Embryonic facial prominence (tissue), 1 donor: ENCODE results near the gene WLS.
"Not testable (repeated sequence)": the region's sequence is repeated elsewhere in the genome, so short reads cannot be mapped to it uniquely, and the experiment has no call there.

Experiments used
- DNase-seq: peaks from one replicate; pipeline ENCODE4 v3.0.0-alpha.2; 2016; ENCODE audit errors: extremely low spot score

The WLS gene

GRCh38 chr1:68167211-68167610, 65.1 kb downstream of the WLS start:
- DNase-seq: no peak

DNA sequence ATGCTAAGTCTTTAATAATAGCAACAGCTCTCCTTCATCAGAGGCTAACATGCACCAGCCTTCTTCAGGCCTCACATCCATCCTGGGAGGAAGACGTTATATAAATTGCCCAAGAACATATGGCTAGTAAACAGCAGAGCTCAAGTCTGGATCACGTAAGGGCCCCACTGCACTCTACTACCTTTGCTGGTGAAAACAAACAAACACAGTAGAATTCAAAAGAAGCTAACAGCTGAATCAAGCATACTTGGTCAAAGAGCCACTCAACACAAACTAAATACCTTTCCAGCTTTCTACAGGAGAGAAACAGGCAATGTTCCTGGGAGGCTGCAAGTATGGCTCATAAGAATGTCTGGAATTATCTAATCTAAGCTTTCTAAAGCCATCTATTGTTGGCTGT, 66.0 kb downstream of the WLS start:
- DNase-seq: no peak

DNA sequence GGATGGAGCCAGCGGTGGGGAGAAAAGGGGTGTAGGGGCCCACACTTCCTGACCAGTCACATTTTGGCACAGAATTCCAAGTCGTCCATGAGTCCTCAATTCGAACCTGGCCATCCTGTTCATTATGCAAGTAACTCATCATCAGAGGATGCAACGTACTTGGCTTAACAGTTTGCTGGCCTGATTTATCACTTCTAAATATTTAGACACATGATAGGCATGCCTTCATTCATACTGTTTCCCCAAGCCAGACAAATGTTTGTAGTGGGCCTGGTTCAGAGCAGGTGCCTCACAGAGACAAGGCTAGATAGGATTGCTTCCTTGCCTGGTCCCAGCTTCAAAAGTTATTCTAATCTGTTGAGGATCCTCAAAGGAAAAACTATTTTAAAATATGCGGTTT, 66.7 kb downstream of the WLS start:
- no peak for DNase-seq

- DNase-seq: no peak
Observed at GRCh38 chr1:68164918-68165317, 67.4 kb downstream of the WLS start.

GRCh38 chr1:68163220-68163619, 69.1 kb downstream of the WLS start:
- DNase-seq: no peak

GRCh38 chr1:68162761-68163160, 69.6 kb downstream of the WLS start:
- no peak for DNase-seq

GRCh38 chr1:68161672-68162071, 70.7 kb downstream of the WLS start:
- not testable (repeated sequence) for DNase-seq

- not testable (repeated sequence) for DNase-seq
Observed at GRCh38 chr1:68160935-68161334, 71.4 kb downstream of the WLS start.

DNA sequence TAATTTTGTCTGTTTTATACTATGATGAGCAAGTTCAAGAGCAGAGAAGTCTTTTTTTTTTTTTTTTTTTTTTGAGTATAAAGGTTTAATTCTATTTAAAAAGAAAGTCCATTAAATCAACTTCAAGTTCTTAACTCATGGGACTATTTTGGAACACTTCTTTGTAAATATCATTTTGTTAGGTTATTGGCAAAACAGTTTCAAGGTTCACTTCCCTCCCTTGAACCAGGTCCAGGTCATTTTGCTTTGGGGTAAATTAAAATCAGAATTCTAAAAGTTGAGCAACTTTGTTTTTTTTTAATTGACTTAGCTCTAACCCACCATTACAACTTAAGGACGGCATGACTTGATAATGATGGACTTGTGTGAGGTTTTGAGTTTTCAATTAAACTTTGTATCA, 72.3 kb downstream of the WLS start:
- DNase-seq: no peak

GRCh38 chr1:68158837-68159236, 73.5 kb downstream of the WLS start:
- no peak for DNase-seq

GRCh38 chr1:68157416-68157815, 74.9 kb downstream of the WLS start:
- DNase-seq: no peak

- DNase-seq: no peak
Observed at GRCh38 chr1:68151690-68152089, 80.6 kb downstream of the WLS start.

- DNase-seq: no peak
Observed at GRCh38 chr1:68149907-68150306, 82.4 kb downstream of the WLS start.

- no peak for DNase-seq
Observed at GRCh38 chr1:68149110-68149798, 83.1 kb downstream of the WLS start.

DNA sequence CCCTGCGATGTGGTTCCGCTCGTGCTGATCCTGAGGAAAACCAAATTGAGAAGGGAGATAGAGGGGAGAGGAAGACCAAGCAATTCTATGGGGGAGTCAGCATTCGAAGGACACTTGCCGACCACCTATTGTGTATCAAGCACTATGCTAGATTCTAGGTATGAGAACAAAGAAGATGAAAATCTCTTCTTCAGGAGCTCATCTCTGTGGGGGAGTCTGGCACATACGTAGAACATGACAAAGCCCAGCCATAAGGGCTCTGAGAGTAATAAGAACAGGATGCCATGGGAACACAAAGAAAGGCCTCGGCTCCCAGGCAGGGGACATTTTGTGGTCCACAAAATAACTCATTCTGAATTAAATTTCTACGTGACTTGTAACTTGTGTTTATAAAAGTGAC, 83.7 kb downstream of the WLS start:
- DNase-seq: no peak

GRCh38 chr1:68147534-68148171, 84.7 kb downstream of the WLS start:
- no peak for DNase-seq

DNA sequence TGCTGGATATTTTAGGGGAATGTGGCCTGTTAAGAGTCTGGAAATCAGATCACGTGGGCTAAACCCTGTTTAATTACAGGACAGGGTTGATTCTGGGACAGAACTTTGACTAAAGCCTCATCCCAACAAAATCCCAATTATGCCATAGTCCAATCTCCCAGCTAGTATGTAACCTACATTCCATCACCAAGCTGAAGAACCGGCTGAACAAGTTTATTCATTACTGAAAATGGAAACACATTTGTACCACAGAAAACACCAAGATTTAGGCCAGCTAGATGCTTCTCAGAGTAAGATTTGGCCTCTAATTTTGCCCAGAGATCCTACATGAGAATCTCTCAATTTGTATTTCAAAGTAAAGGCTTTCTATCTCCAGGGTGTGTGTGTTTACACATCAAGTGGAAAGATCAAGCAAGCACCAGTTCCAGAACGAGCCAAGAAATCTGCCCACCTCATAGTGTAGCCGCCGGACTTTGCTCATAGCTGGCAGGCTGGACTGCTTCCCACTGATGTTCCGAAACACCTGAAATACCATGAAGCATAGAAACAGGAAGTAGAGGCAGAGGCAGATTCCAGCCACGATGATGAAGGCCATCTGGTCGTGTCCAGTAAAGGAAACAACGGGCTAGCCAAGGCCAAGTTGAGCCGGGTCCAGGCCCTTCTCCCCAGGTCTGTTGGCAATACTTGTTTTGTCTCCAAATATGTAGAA, 86.8 kb downstream of the WLS start:
- no peak for DNase-seq

DNA sequence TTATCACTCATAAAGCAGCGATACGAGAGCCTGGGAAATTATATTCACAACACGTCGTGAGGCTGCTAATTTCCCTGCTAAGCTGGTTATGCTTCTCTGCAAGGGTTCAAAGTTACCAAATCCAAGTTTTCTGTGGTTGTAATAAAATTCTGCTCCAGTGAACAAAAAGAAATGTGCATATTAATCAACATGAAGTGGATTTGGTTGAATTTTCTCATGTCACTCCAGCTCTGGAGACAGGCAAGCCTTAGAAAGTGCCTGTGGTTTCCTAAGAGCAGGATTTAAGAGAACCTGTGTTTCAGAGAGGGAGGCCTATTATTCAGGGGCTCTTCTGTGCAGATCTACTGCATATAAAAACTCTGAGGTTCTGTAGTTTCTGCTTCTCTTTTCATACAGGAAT, 87.5 kb downstream of the WLS start:
- DNase-seq: no peak

GRCh38 chr1:68143633-68144032, 88.7 kb downstream of the WLS start:
- no peak for DNase-seq

DNA sequence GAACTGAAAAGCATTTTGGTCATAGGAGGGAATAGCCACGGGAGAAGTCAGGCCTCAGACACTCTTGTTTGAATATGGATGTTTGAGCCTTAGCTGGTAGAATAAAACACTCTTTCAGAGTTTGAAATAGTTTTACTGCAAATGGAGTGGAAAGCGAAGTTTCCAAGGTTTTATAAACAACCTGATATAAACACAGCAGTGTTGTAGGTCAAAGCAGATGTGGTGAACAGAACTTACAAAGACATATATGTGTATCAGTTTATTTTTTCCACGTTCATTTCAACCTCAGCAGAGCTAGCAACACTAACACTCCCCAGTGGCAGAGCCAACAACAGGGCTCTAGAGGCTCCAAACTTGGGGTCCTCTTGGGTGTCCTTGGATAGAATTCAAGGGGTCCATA, 89.9 kb downstream of the WLS start:
- DNase-seq: no peak

- DNase-seq: no peak
Observed at GRCh38 chr1:68142036-68142435, 90.3 kb downstream of the WLS start.

DNA sequence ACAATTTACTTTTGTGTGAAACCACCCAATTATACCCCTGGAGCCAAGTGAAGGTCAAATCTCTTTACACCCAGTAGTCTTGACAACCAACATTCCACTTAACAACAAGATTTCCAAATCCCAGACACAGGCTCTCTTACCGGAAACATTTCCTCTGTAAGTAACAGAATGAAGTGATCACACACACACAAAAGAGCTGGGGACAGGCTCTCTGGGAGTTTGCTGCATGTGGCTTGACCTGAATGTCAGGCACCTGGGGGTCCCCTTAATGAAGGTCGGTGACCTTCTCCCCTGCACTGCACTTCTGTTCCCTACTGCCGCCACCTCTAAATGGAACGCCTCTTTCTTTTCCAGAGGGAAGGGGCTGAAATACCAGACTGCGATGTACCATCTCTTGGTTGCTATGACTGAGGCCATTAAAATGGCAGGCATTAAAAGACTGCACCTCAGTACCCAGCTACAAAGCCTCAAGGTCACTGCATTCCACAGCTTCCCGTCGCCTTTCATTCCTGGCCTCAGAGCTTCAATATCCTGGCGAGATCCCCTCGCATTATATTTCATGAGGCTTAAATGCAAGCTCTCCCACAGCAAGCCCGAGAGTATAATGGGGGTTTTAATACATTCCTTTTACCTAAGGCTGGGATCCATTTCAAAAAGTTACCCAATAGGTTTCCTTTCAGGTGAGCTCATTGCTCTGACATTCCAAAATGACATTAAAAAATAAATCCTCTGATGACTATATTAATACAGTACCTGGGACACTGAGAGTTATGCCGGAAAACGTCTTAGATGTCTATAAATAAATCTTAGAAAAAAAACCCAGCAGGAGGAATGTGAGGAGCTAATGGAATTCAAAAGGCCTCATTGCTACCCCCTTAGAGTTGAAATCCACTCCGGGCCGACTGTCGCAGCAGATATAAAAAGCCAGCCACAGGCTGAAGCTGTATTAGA, 91.0 kb downstream of the WLS start:
- DNase-seq: peak; percentile 62
